ENCODE data around the gene TRPM6. TPM values are rescaled to one million over a fixed set of nuclear protein-coding genes. Genes with fewer than 3 reads are reported as not detected.

TRPM6 gene
- total RNA-seq, 4 donors from 2014 or later: 0.76 to 2.9 (median 2.3) TPM; not detected in 1

- Histone ChIP-seq H3K36me3 (no peaks in the 10 kb centered on the region), H3K27me3 (no peaks in the 10 kb centered on the region), H3K4me1 (no peaks in the 10 kb centered on the region), H3K27ac (no peak overlapping the region), H3K9me3 (no peaks in the 10 kb centered on the region), H3K4me3 (no peak overlapping the region)
- DNase-seq: no peak
- TF ChIP-seq CTCF (IDR thresholded peaks at IDR 0.05) (peak in 1 of 4 experiments; percentile 25), POLR2A (IDR thresholded peaks at IDR 0.05) (no peak)
- intact Hi-C loops (cut with DNase I; ENCODE audit: low total_unique reads): loop anchor here (10.0 kb wide), 1 partner anchor 304 kb away; no protein-coding TSS in a partner anchor
These were observed 117.0 kb downstream of the TRPM6 start for GRCh38 chr9:74770508-74771261.

- intact Hi-C loops (cut with DNase I; ENCODE audit: low total_unique reads): no loop called here
- DNase-seq: no peak
- Histone ChIP-seq H3K27me3 (no peaks in the 10 kb centered on the region), H3K4me1 (no peaks in the 10 kb centered on the region), H3K36me3 (no peaks in the 10 kb centered on the region), H3K27ac (no peak overlapping the region), H3K4me3 (no peak overlapping the region), H3K9me3 (no peaks in the 10 kb centered on the region)
- TF ChIP-seq CTCF (IDR thresholded peaks at IDR 0.05) (no peak), POLR2A (IDR thresholded peaks at IDR 0.05) (no peak)
These were observed 122.2 kb downstream of the TRPM6 start for GRCh38 chr9:74765481-74765971.

- no peak for DNase-seq
- no peaks in the 10 kb centered on the region for H3K4me1 ChIP-seq
- H3K9me3 ChIP-seq: no peaks in the 10 kb centered on the region
- intact Hi-C loops (cut with DNase I; ENCODE audit: low total_unique reads): no loop called here
- H3K4me3 ChIP-seq: no peak overlapping the region
- no peak overlapping the region for H3K27ac ChIP-seq
- no peaks in the 10 kb centered on the region for H3K27me3 ChIP-seq
- H3K36me3 ChIP-seq: no peaks in the 10 kb centered on the region
- TF ChIP-seq POLR2A (IDR thresholded peaks at IDR 0.05): no peak
These were observed 124.8 kb downstream of the TRPM6 start for GRCh38 chr9:74762950-74763349.

DNA sequence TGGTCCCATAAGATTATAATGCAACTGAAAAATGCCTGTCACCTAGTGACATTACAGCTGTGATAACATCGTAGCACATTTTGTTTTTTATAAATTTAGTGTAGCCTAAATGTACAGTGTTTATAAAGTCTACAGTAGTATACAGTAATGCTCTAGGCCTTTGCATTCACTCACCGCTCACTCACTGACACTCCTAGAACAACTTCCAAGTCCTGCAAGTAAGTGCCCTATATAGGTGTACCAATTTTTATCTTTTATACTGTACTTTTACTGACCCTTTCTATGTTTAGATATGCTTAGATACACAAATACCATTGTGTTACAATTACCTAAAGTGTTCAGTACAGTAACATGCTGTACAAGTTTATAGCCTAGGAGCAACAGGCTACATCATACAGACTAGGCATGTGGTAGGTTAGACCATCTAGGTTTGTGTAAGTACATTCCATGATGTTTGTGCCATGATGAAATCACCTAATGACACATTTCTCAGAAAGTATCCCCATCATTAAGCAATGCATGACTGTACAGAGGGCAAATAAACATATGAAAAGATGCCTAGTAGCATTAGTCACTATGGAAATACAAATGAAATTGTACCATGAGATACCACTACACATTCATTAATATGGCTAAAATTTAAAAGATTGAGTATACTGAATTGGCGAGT is 127.6 kb downstream of the TRPM6 start:
- no peaks in the 10 kb centered on the region for H3K36me3 ChIP-seq
- intact Hi-C loops (cut with DNase I; ENCODE audit: low total_unique reads): no loop called here
- no peaks in the 10 kb centered on the region for H3K9me3 ChIP-seq
- no peaks in the 10 kb centered on the region for H3K27me3 ChIP-seq
- no peak overlapping the region for H3K27ac ChIP-seq
- H3K4me3 ChIP-seq: no peak overlapping the region
- H3K4me1 ChIP-seq: no peaks in the 10 kb centered on the region
- no peak for TF ChIP-seq CTCF (IDR thresholded peaks at IDR 0.05)
- TF ChIP-seq POLR2A (IDR thresholded peaks at IDR 0.05): no peak
- no peak for DNase-seq

GRCh38 chr9:74755999-74756398 is 131.7 kb downstream of the TRPM6 start:
- no peak for TF ChIP-seq POLR2A (IDR thresholded peaks at IDR 0.05)
- no peak for TF ChIP-seq CTCF (IDR thresholded peaks at IDR 0.05)

More at GRCh38 chr9:74755999-74756398, 131.7 kb downstream of the TRPM6 start:
- no peak for DNase-seq
- H3K36me3 ChIP-seq: no peaks in the 10 kb centered on the region
- H3K27ac ChIP-seq: no peak overlapping the region
- H3K9me3 ChIP-seq: no peaks in the 10 kb centered on the region
- H3K27me3 ChIP-seq: no peaks in the 10 kb centered on the region
- intact Hi-C loops (cut with DNase I; ENCODE audit: low total_unique reads): no loop called here
- no peak overlapping the region for H3K4me3 ChIP-seq
- H3K4me1 ChIP-seq: no peaks in the 10 kb centered on the region
